Stomach (tissue), 9 donors: ENCODE data around the gene GTF3C2. TPM values are rescaled to one million over a fixed set of nuclear protein-coding genes. Genes with fewer than 3 reads are reported as not detected.

Experiments used
- DNase-seq, 2 donors: peaks; one replicate each; pipeline versions ENCODE4 v3.0.0 to v3.0.0-alpha.2; 2013 to 2019
- H3K27ac ChIP-seq, 5 donors: fragments of 200-600 bp in 4 of 5; sonication (generic) in 4 of 5; one replicate each; pipeline ENCODE4 v1.5.1; 2013 to 2019; ENCODE audit warnings: mild to moderate bottlenecking in 1 of 5, moderate library complexity in 1 of 5
- H3K27me3 ChIP-seq, 3 donors: fragments of 200-600 bp; sonication (generic); one replicate each; pipeline ENCODE4 v1.5.1; 2017 to 2019; ENCODE audit warnings: mixed run types in 1 of 3
- H3K36me3 ChIP-seq, 4 donors: fragments of 200-600 bp; sonication (generic); 1 replicate in 3 of 4; 2 replicates in 1 of 4; pipeline ENCODE4 v1.5.1; 2016 to 2019
- H3K4me1 ChIP-seq, 4 donors: fragments of 200-600 bp; sonication (generic); one replicate each; pipeline ENCODE4 v1.5.1; 2016 to 2019
- H3K4me3 ChIP-seq, 4 donors: fragments of 200-600 bp; sonication (generic) in 3 of 4; one replicate each; pipeline ENCODE4 v1.5.1; 2016 to 2019; ENCODE audit warnings: mild to moderate bottlenecking in 1 of 4
- H3K9me3 ChIP-seq, 4 donors: fragments of 200-600 bp; sonication (generic); one replicate each; pipeline ENCODE4 v1.5.1; 2016 to 2019
- CTCF ChIP-seq, 7 experiments: fragments of 450-650 bp in 4 of 7; fragments of 200-600 bp in 3 of 7; sonication (generic) in 3 of 7; IDR thresholded peaks; one replicate each; pipeline ENCODE4 v1.5.1; 2016 to 2019; ENCODE audit warnings: antibody characterized with exemption in 7 of 7, control low read depth in 2 of 7, mild to moderate bottlenecking in 1 of 7
- EP300 ChIP-seq: sonication (generic); formaldehyde crosslinking; IDR thresholded peaks from one replicate; pipeline ENCODE4 v1.6.1; 2017; ENCODE audit warnings: antibody characterized with exemption
- POLR2A ChIP-seq, 4 donors: fragments of 450-650 bp; IDR thresholded peaks; one replicate each; pipeline ENCODE4 v1.6.1; 2016; ENCODE audit warnings: antibody characterized with exemption in 4 of 4, control low read depth in 2 of 4, mild to moderate bottlenecking in 1 of 4, moderate library complexity in 1 of 4
- POLR2AphosphoS5 ChIP-seq, 3 donors: sonication (generic); formaldehyde crosslinking; IDR thresholded peaks; one replicate each; pipeline ENCODE4 v1.6.1; 2016; ENCODE audit warnings: antibody characterized with exemption in 3 of 3
- WGBS, 5 donors: extraction: QIAGEN DNeasy Blood & Tissue Kit in 3 of 5; methylation state at CpG; one replicate each; pipeline versions ENCODE4 v1.1.5 to v1.1.7; 2013 to 2018; 5-methylcytosine and 5-hydroxymethylcytosine counted together
- intact Hi-C: fragments of 100-400 bp; cut with DNase I; formaldehyde crosslinking; loops from one replicate; pipeline ENCODE4 v1.15.1; 2023; ENCODE audit warnings: low total_unique reads
- polyA plus RNA-seq, 3 donors: library from polyadenylated mRNA; stranded (reverse); fragments of 200-250 nt; gene quantifications; one replicate each; pipeline ENCODE4 v1.2.3, GENCODE V29; 2013
- total RNA-seq, 5 donors: library from RNA; depleted of rRNA; stranded (reverse); fragments of >200 nt; gene quantifications; one replicate each; pipeline versions ENCODE4 v1.1.0 to v1.2.3, GENCODE V29; 2014 to 2016
- donor health status: healthy with polysubstance abuse.
- donor health status: Bipolar disorder and iron deficiency.
- donor health status: healthy.

Gene GTF3C2
- total and polyA plus RNA-seq, 8 donors: 18.8 to 125 (median 32.9) TPM

- TF ChIP-seq CTCF (IDR thresholded peaks at IDR 0.05) (no peak), EP300 (no peak), POLR2A (IDR thresholded peaks at IDR 0.05) (no peak), POLR2AphosphoS5 (IDR thresholded peaks at IDR 0.05) (no peak)
- peaks cover 0 to 68% (median 13%) of the 10 kb centered on the region in 3 donors for H3K27me3 ChIP-seq
- no peak overlapping the region for H3K4me3 ChIP-seq
- no peaks in the 10 kb centered on the region for H3K9me3 ChIP-seq
- H3K36me3 ChIP-seq: no peaks in the 10 kb centered on the region
- peaks cover 0 to 7% (median 0%) of the 10 kb centered on the region in 4 donors for H3K4me1 ChIP-seq
- no peak for DNase-seq
- 45 to 100% (median 70%) methylated on average over 1 of the region's 1 CpG for WGBS, 5 donors
- H3K27ac ChIP-seq: no peak overlapping the region
- intact Hi-C loops: no loop called here
Measured at GRCh38 chr2:27278010-27278409, 78.6 kb downstream of the GTF3C2 start.

Other genes with a start within 250 kb of the GTF3C2 start
- 1 to 10 TPM in 3 of 5 donors, not detected in 2; 1.4 to 4.1 (median 2.6) TPM for gene CGREF1, start 237.6 kb downstream of the GTF3C2 start, total RNA-seq
- 1 to 10 TPM; 2.3 to 3.2 (median 2.4) TPM for gene CGREF1, start 237.6 kb downstream of the GTF3C2 start, polyA plus RNA-seq
- not detected for gene ABHD1, start 232.9 kb downstream of the GTF3C2 start, total RNA-seq
- gene ABHD1, start 232.9 kb downstream of the GTF3C2 start, polyA plus RNA-seq: under 1 TPM in 2 of 3 donors, not detected in 1; 0.23 to 0.75 TPM
- 100 to 1,000 TPM in 1 of 5 donors, 10 to 100 TPM in 4; 14.2 to 107 (median 29.4) TPM for gene PREB, start 222.1 kb downstream of the GTF3C2 start, total RNA-seq
- 10 to 100 TPM; 37.3 to 48.4 (median 44.6) TPM for gene PREB, start 222.1 kb downstream of the GTF3C2 start, polyA plus RNA-seq
- not detected for gene PRR30, start 217.4 kb downstream of the GTF3C2 start, total RNA-seq
- gene PRR30, start 217.4 kb downstream of the GTF3C2 start, polyA plus RNA-seq: not detected
- gene TCF23, start 207.8 kb downstream of the GTF3C2 start, total RNA-seq: not detected
- gene TCF23, start 207.8 kb downstream of the GTF3C2 start, polyA plus RNA-seq: under 1 TPM in 1 of 3 donors, not detected in 2; 0.03 TPM
- gene ATRAID, start 144.7 kb downstream of the GTF3C2 start, total RNA-seq: 100 to 1,000 TPM in 3 of 5 donors, 10 to 100 TPM in 2; 67.4 to 532 (median 131) TPM
- 100 to 1,000 TPM in 2 of 3 donors, 10 to 100 TPM in 1; 86.6 to 140 (median 111) TPM for gene ATRAID, start 144.7 kb downstream of the GTF3C2 start, polyA plus RNA-seq
- 10 to 100 TPM; 19.3 to 71.0 (median 24.9) TPM for gene SLC5A6, start 144.5 kb downstream of the GTF3C2 start, total RNA-seq
- 10 to 100 TPM in 1 of 3 donors, 1 to 10 TPM in 2; 5.7 to 15.0 (median 6.0) TPM for gene SLC5A6, start 144.5 kb downstream of the GTF3C2 start, polyA plus RNA-seq
- gene CAD, start 139.4 kb downstream of the GTF3C2 start, total RNA-seq: 100 to 1,000 TPM in 2 of 5 donors, 10 to 100 TPM in 3; 12.2 to 130 (median 78.2) TPM
- 10 to 100 TPM in 1 of 3 donors, 1 to 10 TPM in 2; 4.4 to 16.5 (median 6.5) TPM for gene CAD, start 139.4 kb downstream of the GTF3C2 start, polyA plus RNA-seq
- gene SLC30A3, start 93.7 kb downstream of the GTF3C2 start, total RNA-seq: not detected
- not detected for gene SLC30A3, start 93.7 kb downstream of the GTF3C2 start, polyA plus RNA-seq
- gene DNAJC5G, start 81.3 kb downstream of the GTF3C2 start, total RNA-seq: not detected
- gene DNAJC5G, start 81.3 kb downstream of the GTF3C2 start, polyA plus RNA-seq: not detected
- gene TRIM54, start 74.3 kb downstream of the GTF3C2 start, total RNA-seq: under 1 TPM in 1 of 5 donors, not detected in 4; 0.87 TPM
- gene TRIM54, start 74.3 kb downstream of the GTF3C2 start, polyA plus RNA-seq: under 1 TPM; 0.13 to 0.61 (median 0.25) TPM
- 1 to 10 TPM in 1 of 5 donors, not detected in 4; 6.7 TPM for gene UCN, start 48.3 kb downstream of the GTF3C2 start, total RNA-seq
- gene UCN, start 48.3 kb downstream of the GTF3C2 start, polyA plus RNA-seq: 1 to 10 TPM in 2 of 3 donors, not detected in 1; 3.5 to 4.1 TPM
- 10 to 100 TPM in 4 of 5 donors, 1 to 10 TPM in 1; 8.7 to 98.0 (median 58.9) TPM for gene MPV17, start 33.7 kb downstream of the GTF3C2 start, total RNA-seq
- 10 to 100 TPM; 41.7 to 84.0 (median 58.2) TPM for gene MPV17, start 33.7 kb downstream of the GTF3C2 start, polyA plus RNA-seq
- 10 to 100 TPM; 16.2 to 42.2 (median 27.2) TPM for gene EIF2B4, start 13.6 kb upstream of the GTF3C2 start, total RNA-seq
- gene EIF2B4, start 13.6 kb upstream of the GTF3C2 start, polyA plus RNA-seq: 10 to 100 TPM; 42.0 to 63.9 (median 51.1) TPM
- gene SNX17, start 13.9 kb upstream of the GTF3C2 start, total RNA-seq: 10 to 100 TPM; 28.6 to 70.4 (median 67.2) TPM
- 10 to 100 TPM; 58.3 to 70.2 (median 68.9) TPM for gene SNX17, start 13.9 kb upstream of the GTF3C2 start, polyA plus RNA-seq
- 10 to 100 TPM; 10.3 to 58.9 (median 19.1) TPM for gene ZNF513, start 24.0 kb upstream of the GTF3C2 start, total RNA-seq
- gene ZNF513, start 24.0 kb upstream of the GTF3C2 start, polyA plus RNA-seq: 10 to 100 TPM; 12.4 to 23.6 (median 15.4) TPM
- gene PPM1G, start 52.8 kb upstream of the GTF3C2 start, total RNA-seq: 10 to 100 TPM; 10.5 to 44.6 (median 42.9) TPM
- gene PPM1G, start 52.8 kb upstream of the GTF3C2 start, polyA plus RNA-seq: 10 to 100 TPM; 40.0 to 49.8 (median 47.2) TPM
- 10 to 100 TPM; 12.5 to 69.8 (median 48.4) TPM for gene NRBP1, start 71.9 kb upstream of the GTF3C2 start, total RNA-seq
- gene NRBP1, start 71.9 kb upstream of the GTF3C2 start, polyA plus RNA-seq: 10 to 100 TPM; 46.7 to 57.3 (median 51.4) TPM
- gene KRTCAP3, start 85.6 kb upstream of the GTF3C2 start, total RNA-seq: 100 to 1,000 TPM in 1 of 5 donors, 10 to 100 TPM in 3, not detected in 1; 16.5 to 140 (median 53.6) TPM
- 10 to 100 TPM; 31.2 to 65.2 (median 62.2) TPM for gene KRTCAP3, start 85.6 kb upstream of the GTF3C2 start, polyA plus RNA-seq
- gene IFT172, start 133.0 kb upstream of the GTF3C2 start, total RNA-seq: 10 to 100 TPM in 4 of 5 donors, 1 to 10 TPM in 1; 7.4 to 88.1 (median 14.0) TPM
- gene IFT172, start 133.0 kb upstream of the GTF3C2 start, polyA plus RNA-seq: 10 to 100 TPM; 34.7 to 66.4 (median 43.9) TPM
- gene FNDC4, start 138.4 kb upstream of the GTF3C2 start, total RNA-seq: 10 to 100 TPM in 2 of 5 donors, 1 to 10 TPM in 2, under 1 TPM in 1; 0.89 to 23.3 (median 5.0) TPM
- gene FNDC4, start 138.4 kb upstream of the GTF3C2 start, polyA plus RNA-seq: 10 to 100 TPM in 2 of 3 donors, 1 to 10 TPM in 1; 4.5 to 15.1 (median 10.1) TPM
- gene GCKR, start 140.1 kb upstream of the GTF3C2 start, total RNA-seq: 10 to 100 TPM in 4 of 5 donors, not detected in 1; 13.4 to 45.5 (median 33.3) TPM
- 10 to 100 TPM in 1 of 3 donors, 1 to 10 TPM in 2; 1.2 to 13.3 (median 2.1) TPM for gene GCKR, start 140.1 kb upstream of the GTF3C2 start, polyA plus RNA-seq
- gene ZNF512, start 226.3 kb upstream of the GTF3C2 start, total RNA-seq: 10 to 100 TPM in 3 of 5 donors, 1 to 10 TPM in 2; 6.4 to 35.8 (median 14.2) TPM
- gene ZNF512, start 226.3 kb upstream of the GTF3C2 start, polyA plus RNA-seq: 10 to 100 TPM in 1 of 3 donors, 1 to 10 TPM in 2; 6.8 to 12.2 (median 9.3) TPM